ENCODE measurements around the gene CPNE2.

Gene CPNE2

GRCh38 chr16:57084996-57085395, 7.4 kb upstream of the CPNE2 start:
- no peak overlapping the region for H3K4me3 ChIP-seq (ENCODE audit: low read depth, low read length)
- no peaks in the 10 kb centered on the region for H3K79me2 ChIP-seq (ENCODE audit: control insufficient read depth, insufficient read depth, low read length, unreplicated experiment)
- H3K36me3 ChIP-seq (ENCODE audit: insufficient read depth, low read length): no peaks in the 10 kb centered on the region
- no peak overlapping the region for H2AFZ ChIP-seq (ENCODE audit: low read length, unreplicated experiment)
- no peak overlapping the region for H3K27ac ChIP-seq (ENCODE audit: low read depth, low read length)
- H3K27me3 ChIP-seq (ENCODE audit: insufficient read depth, low read length): no peaks in the 10 kb centered on the region
- H3K4me1 ChIP-seq (ENCODE audit: control insufficient read depth, insufficient read depth, low read length, unreplicated experiment): peaks cover 3% of the 10 kb centered on the region

- peaks cover 9% of the 10 kb centered on the region for H3K4me1 ChIP-seq (ENCODE audit: control insufficient read depth, insufficient read depth, low read length, unreplicated experiment)
- no peak overlapping the region for H3K27ac ChIP-seq (ENCODE audit: low read depth, low read length)
- H3K27me3 ChIP-seq (ENCODE audit: insufficient read depth, low read length): no peaks in the 10 kb centered on the region
- no peaks in the 10 kb centered on the region for H3K79me2 ChIP-seq (ENCODE audit: control insufficient read depth, insufficient read depth, low read length, unreplicated experiment)
- no peak overlapping the region for H2AFZ ChIP-seq (ENCODE audit: low read length, unreplicated experiment)
- no peak overlapping the region for H3K4me3 ChIP-seq (ENCODE audit: low read depth, low read length)
- H3K36me3 ChIP-seq (ENCODE audit: insufficient read depth, low read length): no peaks in the 10 kb centered on the region
These were observed 5.4 kb upstream of the CPNE2 start for GRCh38 chr16:57087003-57087402.

GRCh38 chr16:57089406-57089805, 3.0 kb upstream of the CPNE2 start:
- no peak overlapping the region for H3K4me3 ChIP-seq (ENCODE audit: low read depth, low read length)
- H3K27ac ChIP-seq (ENCODE audit: low read depth, low read length): no peak overlapping the region
- H3K27me3 ChIP-seq (ENCODE audit: insufficient read depth, low read length): no peaks in the 10 kb centered on the region
- H3K79me2 ChIP-seq (ENCODE audit: control insufficient read depth, insufficient read depth, low read length, unreplicated experiment): no peaks in the 10 kb centered on the region
- peaks cover 11% of the 10 kb centered on the region for H3K4me1 ChIP-seq (ENCODE audit: control insufficient read depth, insufficient read depth, low read length, unreplicated experiment)
- H2AFZ ChIP-seq (ENCODE audit: low read length, unreplicated experiment): no peak overlapping the region
- no peaks in the 10 kb centered on the region for H3K36me3 ChIP-seq (ENCODE audit: insufficient read depth, low read length)

GRCh38 chr16:57091200-57091974, 996 bp upstream of the CPNE2 start:
- Histone ChIP-seq H3K79me2 (ENCODE audit: control insufficient read depth, insufficient read depth, low read length, unreplicated experiment) (no peaks in the 10 kb centered on the region), H2AFZ (ENCODE audit: low read length, unreplicated experiment) (peak overlapping the region; percentile 80), H3K4me1 (ENCODE audit: control insufficient read depth, insufficient read depth, low read length, unreplicated experiment) (peaks cover 11% of the 10 kb centered on the region), H3K36me3 (ENCODE audit: insufficient read depth, low read length) (no peaks in the 10 kb centered on the region), H3K27me3 (ENCODE audit: insufficient read depth, low read length) (no peaks in the 10 kb centered on the region), H3K4me3 (ENCODE audit: low read depth, low read length) (peak overlapping the region; percentile 86), H3K27ac (ENCODE audit: low read depth, low read length) (no peak overlapping the region)

GRCh38 chr16:57092786-57093411, 516 bp downstream of the CPNE2 start:
- no peaks in the 10 kb centered on the region for H3K79me2 ChIP-seq (ENCODE audit: control insufficient read depth, insufficient read depth, low read length, unreplicated experiment)
- H3K27ac ChIP-seq (ENCODE audit: low read depth, low read length): no peak overlapping the region
- H3K4me3 ChIP-seq (ENCODE audit: low read depth, low read length): peak overlapping the region; percentile 86
- no peaks in the 10 kb centered on the region for H3K27me3 ChIP-seq (ENCODE audit: insufficient read depth, low read length)
- peak overlapping the region; percentile 77 for H2AFZ ChIP-seq (ENCODE audit: low read length, unreplicated experiment)
- peaks cover 11% of the 10 kb centered on the region for H3K4me1 ChIP-seq (ENCODE audit: control insufficient read depth, insufficient read depth, low read length, unreplicated experiment)
- no peaks in the 10 kb centered on the region for H3K36me3 ChIP-seq (ENCODE audit: insufficient read depth, low read length)

GRCh38 chr16:57093666-57094564, 1.5 kb downstream of the CPNE2 start:
- no peaks in the 10 kb centered on the region for H3K27me3 ChIP-seq (ENCODE audit: insufficient read depth, low read length)
- peak overlapping the region; percentile 86 for H3K4me3 ChIP-seq (ENCODE audit: low read depth, low read length)
- no peak overlapping the region for H2AFZ ChIP-seq (ENCODE audit: low read length, unreplicated experiment)
- H3K79me2 ChIP-seq (ENCODE audit: control insufficient read depth, insufficient read depth, low read length, unreplicated experiment): no peaks in the 10 kb centered on the region
- H3K27ac ChIP-seq (ENCODE audit: low read depth, low read length): no peak overlapping the region
- H3K4me1 ChIP-seq (ENCODE audit: control insufficient read depth, insufficient read depth, low read length, unreplicated experiment): peaks cover 11% of the 10 kb centered on the region
- no peaks in the 10 kb centered on the region for H3K36me3 ChIP-seq (ENCODE audit: insufficient read depth, low read length)

GRCh38 chr16:57094911-57095310, 2.5 kb downstream of the CPNE2 start:
- Histone ChIP-seq H3K4me1 (ENCODE audit: control insufficient read depth, insufficient read depth, low read length, unreplicated experiment) (peaks cover 11% of the 10 kb centered on the region), H3K79me2 (ENCODE audit: control insufficient read depth, insufficient read depth, low read length, unreplicated experiment) (no peaks in the 10 kb centered on the region), H3K27me3 (ENCODE audit: insufficient read depth, low read length) (no peaks in the 10 kb centered on the region), H2AFZ (ENCODE audit: low read length, unreplicated experiment) (no peak overlapping the region), H3K4me3 (ENCODE audit: low read depth, low read length) (no peak overlapping the region), H3K36me3 (ENCODE audit: insufficient read depth, low read length) (no peaks in the 10 kb centered on the region), H3K27ac (ENCODE audit: low read depth, low read length) (no peak overlapping the region)

GRCh38 chr16:57096192-57096591, 3.8 kb downstream of the CPNE2 start:
- Histone ChIP-seq H3K4me1 (ENCODE audit: control insufficient read depth, insufficient read depth, low read length, unreplicated experiment) (peaks cover 14% of the 10 kb centered on the region), H3K27ac (ENCODE audit: low read depth, low read length) (no peak overlapping the region), H3K27me3 (ENCODE audit: insufficient read depth, low read length) (no peaks in the 10 kb centered on the region), H3K36me3 (ENCODE audit: insufficient read depth, low read length) (no peaks in the 10 kb centered on the region), H3K4me3 (ENCODE audit: low read depth, low read length) (no peak overlapping the region), H2AFZ (ENCODE audit: low read length, unreplicated experiment) (no peak overlapping the region), H3K79me2 (ENCODE audit: control insufficient read depth, insufficient read depth, low read length, unreplicated experiment) (no peaks in the 10 kb centered on the region)

GRCh38 chr16:57096793-57097192, 4.4 kb downstream of the CPNE2 start:
- peaks cover 10% of the 10 kb centered on the region for H3K4me1 ChIP-seq (ENCODE audit: control insufficient read depth, insufficient read depth, low read length, unreplicated experiment)
- no peak overlapping the region for H3K27ac ChIP-seq (ENCODE audit: low read depth, low read length)
- no peaks in the 10 kb centered on the region for H3K27me3 ChIP-seq (ENCODE audit: insufficient read depth, low read length)
- H3K36me3 ChIP-seq (ENCODE audit: insufficient read depth, low read length): no peaks in the 10 kb centered on the region
- no peaks in the 10 kb centered on the region for H3K79me2 ChIP-seq (ENCODE audit: control insufficient read depth, insufficient read depth, low read length, unreplicated experiment)
- no peak overlapping the region for H2AFZ ChIP-seq (ENCODE audit: low read length, unreplicated experiment)
- no peak overlapping the region for H3K4me3 ChIP-seq (ENCODE audit: low read depth, low read length)

- Histone ChIP-seq H3K79me2 (ENCODE audit: control insufficient read depth, insufficient read depth, low read length, unreplicated experiment) (no peaks in the 10 kb centered on the region), H3K27ac (ENCODE audit: low read depth, low read length) (no peak overlapping the region), H3K36me3 (ENCODE audit: insufficient read depth, low read length) (no peaks in the 10 kb centered on the region), H3K4me1 (ENCODE audit: control insufficient read depth, insufficient read depth, low read length, unreplicated experiment) (peaks cover 6% of the 10 kb centered on the region), H3K4me3 (ENCODE audit: low read depth, low read length) (no peak overlapping the region), H3K27me3 (ENCODE audit: insufficient read depth, low read length) (no peaks in the 10 kb centered on the region), H2AFZ (ENCODE audit: low read length, unreplicated experiment) (no peak overlapping the region)
These were observed 5.9 kb downstream of the CPNE2 start for GRCh38 chr16:57098188-57098841.

Data from ACC112 (cell line).